ENCODE data around the gene PDE1C.

The PDE1C gene

DNA sequence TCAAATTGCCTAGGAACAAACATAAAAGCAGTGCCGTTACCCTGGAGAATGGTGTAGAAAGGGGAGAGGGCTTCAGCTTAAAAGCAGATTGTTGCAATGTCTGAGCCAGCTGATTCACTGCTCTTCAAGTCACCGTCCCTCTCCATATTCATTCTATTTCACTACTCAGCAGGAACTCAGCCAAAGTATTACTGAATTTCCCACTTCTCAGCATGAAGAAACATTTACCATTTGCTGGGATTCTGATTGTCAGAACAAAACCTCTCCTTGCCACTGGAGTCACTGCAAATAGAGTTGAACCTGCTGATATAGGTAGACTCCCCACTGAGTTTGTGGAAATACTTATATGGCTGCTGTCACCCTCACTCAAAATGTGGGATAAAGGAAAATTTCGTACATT, 311.5 kb downstream of the PDE1C start:
- DNase-seq, result no peak

DNA sequence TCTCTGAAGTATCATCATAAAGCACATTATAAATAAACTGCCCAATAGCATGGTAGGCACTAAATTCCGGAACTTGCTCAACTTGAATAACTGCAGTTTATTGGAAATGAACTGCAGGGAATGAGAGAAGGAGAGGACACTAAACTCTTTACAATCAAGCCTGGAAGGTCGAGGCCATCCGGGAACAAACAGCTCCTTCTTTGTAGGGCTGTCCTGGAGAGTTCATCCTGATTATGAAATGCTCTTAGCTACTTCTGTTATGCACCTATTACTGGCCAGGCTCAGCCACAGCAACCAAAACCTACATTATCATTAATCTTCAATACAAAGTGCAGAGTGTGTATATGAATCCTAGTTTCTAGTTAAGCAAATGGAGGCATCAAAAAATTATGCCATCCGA, 318.5 kb downstream of the PDE1C start:
- DNase-seq, result no peak

DNA sequence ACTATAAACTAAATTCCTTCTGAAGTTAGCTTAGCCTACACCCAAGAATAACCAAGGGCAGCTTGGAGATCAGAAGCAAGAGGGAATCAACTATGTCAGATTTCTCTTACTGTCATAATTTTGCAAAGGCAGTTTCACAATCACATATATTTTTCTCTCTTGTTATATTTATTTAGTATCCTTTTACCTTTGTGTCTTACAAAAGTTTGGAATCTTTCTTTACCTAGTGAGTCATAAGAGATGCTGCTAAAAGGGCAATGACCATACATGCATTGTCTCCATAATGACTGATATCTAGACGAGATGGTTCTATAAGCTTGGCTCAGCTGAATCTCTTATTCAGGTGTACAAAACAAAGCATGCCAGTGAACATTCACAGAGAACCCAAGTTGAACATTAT, 322.1 kb downstream of the PDE1C start:
- DNase-seq, result no peak

DNA sequence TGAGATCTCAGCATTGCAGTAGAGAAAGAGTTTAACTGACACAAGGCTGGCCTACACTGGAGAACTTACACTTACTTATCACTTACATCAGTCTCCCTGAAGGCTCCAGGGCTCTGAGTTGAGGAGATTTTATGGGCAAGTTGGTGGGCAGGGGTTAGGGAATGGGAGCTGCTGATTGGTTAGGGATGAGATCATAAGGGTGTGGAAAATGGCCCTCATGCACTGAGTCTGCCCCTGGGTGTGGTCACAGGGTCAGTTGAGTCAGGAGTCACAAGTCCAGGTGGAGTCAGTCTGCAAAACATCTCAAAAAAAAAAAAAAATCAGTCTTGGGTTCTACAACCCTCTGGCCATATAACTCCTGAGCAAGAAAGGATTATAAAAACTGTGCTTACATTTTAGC, 322.7 kb downstream of the PDE1C start:
- no peak for DNase-seq

DNA sequence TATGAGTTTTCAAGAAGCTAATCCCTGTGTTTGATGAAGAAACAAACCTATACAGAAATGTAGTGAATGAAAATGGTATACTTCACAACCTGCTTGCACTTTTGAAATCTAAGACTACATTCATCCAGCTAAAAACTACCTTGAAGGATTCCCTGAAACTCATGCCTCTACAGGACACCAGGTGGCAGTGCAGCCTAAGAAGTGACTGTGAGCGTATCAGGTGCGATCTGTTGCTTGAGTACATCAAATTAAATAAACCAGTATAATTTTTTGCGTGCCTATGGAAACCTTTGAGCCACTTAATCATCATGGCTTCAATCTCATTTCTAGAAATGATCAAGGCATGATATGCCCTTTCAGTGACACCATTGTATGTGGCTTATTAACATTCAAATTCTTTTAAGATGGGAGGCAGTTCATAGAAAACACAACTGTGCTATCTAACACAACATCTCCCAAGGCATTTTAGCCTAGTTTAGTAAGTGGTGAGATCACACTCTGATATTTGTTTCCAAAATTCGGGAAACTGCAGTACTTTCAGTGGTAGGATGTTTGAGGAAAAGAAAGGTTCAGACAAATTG, 325.8 kb downstream of the PDE1C start:
- peak; percentile 30 for DNase-seq

DNA sequence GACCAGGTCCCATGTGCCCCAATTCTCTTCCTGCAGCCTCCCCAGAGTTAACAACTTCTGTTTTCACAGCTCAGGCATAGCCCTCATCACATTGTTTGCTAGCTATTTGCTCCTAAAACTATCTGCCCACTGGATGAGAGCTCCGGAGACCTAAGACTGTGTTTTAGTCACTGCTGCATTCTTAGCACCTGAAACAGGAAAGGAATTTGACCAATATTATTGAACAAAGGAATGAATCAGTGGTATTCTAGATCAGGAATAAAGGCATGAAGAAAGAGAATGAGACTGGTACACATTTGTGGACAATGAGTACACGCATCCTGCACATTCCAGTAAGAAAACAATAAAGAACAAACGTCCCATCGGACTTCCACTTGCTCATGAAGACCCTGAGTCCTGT, 328.4 kb downstream of the PDE1C start:
- DNase-seq, result no peak

DNA sequence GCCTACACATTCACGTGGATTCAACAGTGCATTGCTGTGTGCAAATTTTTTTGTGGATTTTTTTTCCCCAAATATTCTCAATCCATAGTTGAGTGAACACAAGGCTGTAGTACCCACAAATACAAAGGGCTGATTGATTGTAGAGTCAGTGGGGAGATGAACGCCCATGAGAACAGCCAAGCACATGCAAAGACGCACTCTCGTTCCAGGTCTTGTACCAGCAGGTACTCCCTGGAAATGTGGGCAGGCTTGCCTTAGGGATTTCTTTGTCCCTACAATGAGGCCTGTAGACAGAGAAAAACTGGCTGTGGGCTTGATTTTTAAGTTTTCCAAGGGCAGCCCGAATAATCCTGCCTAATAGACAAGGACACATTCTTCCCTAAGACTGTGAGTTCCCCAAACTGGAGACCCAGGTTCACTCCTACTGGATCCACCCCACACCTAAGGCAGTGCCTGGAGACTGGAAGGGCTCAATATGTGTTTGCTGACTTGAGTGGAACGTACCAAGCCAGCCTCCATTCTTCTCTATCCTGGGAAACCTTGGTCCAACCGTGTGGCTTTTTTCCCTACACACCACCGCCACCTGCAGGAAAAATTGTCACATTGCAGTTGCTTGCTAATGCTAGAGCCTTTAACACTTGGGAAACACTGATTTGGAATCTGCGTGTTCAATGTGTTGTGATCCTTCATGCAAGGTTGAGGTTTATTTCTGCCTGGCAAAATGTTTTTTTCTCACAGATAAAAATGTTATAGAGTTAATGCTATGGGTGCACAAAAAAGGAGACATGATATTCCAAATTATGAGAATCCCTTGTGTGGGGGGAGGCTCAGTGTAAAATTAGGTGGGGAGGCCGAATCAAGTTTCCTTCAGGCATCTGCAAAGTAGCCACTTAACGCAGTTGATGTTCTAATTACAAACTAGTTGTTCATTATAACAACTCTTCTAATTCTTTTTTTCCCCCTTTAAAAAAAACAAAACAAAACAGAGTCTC, 333.9 kb downstream of the PDE1C start:
- peak; percentile 2 for DNase-seq

DNA sequence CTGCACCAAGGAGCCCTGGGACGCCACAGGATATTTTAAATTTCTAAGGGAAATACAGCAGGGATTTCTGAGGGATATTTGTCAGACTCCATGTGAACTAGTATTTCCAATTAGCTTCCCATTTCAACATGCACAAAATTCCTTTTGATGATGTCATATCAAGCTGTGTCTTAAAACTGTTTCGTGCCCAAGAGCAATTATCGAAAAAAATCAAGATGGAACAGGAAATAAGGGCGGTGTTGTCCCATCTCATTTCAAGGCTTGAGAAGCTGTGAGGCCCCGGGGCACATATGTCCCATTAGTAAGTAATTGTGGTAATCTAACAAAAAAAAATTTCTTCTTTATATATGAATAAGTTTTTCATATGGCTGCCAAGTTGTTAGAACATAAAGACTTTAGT, 335.8 kb downstream of the PDE1C start:
- DNase-seq, result no peak

DNA sequence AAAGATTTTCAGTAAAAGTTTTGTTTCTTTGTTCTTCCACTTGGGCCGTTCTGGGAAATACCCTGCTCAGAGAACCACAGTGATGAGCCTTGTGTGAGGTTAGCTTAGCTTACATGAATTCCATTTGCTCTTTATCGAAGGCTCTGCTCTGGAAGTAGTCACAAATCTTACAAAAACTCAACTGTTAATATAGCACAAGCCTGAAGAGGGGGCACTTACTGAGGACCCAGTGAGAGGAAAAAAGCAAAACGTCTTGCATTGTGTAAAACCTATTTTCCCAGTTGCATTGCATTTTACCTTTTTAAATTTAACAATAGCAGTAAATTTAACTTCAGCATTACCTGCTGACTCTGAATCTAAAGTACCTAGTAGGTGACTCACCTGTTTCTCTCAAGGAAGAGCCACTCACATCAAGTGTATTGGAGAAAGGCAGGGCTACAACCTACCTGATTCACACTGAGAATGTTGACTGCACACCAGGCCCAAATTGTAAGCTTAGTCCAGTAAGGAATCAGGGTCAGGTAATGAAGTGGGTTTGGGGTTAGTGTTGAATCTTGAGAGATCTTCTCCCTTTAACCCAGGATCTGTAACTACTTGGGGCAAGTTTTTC, 340.9 kb downstream of the PDE1C start:
- no peak for DNase-seq

DNA sequence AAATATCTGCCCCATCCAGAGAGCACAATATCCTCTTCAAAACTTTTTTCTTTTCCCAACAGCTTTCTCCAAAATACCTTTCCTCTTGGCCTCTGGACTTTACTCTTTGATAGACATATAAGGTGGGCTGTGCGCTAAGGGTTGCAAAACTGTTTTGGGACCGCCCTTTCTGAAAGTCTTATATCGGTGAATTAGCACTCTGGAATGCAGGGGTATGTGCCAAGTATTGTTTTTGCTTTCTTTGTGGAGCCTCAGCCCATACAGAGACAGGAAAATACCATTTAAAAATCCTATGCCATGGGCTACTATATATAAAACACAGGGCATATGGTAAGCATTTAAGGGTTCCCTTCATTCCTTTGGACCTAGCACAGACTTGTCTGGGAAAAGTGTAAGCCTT, 345.5 kb downstream of the PDE1C start:
- DNase-seq, result no peak

DNA sequence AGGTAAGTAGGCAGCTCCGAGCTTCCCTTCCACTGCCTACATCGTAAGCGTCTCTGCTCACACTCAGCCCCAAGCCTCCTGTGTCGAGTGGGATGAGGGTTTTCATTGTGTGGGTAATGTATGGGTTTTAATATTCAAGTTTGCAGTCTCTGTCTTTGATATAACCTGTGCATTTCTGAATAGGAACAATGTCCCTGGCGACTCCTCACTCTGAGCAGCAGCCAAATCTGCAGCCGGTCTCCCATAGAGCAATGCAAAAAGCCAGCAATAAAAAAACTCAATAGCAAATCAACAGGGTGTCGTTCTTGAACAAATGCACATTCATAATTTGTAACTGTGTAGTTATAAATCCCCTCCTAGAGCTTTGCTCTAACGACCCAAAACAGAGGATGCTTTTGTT, 349.8 kb downstream of the PDE1C start:
- no peak for DNase-seq

DNA sequence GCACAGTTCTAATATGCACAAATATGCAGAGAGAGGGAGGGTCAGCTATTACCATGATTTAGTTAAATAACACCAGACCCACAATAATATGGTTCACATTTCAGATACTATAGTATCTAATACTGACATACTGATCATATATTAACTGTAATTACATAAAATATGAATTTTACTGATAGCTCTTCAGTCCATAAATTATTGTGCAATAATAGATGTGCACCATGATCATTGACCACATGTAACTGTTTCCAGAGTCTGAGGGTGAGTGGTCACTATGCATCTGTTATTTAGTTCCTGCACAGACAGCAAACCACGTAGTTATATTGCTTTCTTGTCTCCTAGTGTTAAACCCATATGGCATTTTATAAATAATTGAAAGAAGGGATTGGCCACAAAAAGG, 353.9 kb downstream of the PDE1C start:
- no peak for DNase-seq

DNA sequence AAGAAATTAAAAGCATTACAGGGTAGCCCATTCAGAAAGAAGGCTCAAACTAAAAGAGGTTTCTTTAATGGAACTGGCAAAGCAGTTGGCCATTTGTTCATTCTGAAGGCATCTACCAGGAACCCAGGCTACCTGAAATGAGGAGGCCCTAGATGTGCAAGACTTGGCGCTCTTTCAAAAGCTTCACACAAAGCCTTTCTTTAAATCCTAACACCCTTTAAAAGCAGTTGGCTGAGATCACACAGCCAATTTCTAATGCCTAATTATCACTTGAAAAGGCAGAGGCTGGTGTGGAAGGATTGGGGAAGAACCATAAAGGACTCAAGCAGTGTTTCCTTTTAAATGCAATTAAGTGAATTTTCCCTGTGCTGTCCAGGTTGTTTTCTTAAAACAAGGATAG, 360.0 kb downstream of the PDE1C start:
- DNase-seq, result no peak

DNA sequence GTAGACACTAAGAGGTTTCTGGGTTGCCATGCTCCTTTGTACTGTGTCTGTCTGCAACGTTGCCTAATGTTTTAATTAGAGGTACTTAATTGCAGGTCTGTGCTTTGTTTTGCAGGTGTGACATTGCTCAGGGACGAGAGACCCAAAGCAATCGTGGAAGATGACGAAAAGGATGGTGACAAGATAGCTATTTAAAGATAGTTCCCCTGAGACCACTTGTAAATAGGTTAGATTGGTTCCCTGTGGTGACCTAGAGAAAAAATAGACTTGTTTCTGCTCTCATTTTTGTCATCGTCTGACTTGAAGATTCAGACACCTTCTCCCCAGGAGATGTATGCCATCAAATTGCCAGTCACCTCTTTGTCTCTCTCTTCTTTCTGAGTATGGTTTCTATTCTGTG, 363.1 kb downstream of the PDE1C start:
- DNase-seq, result no peak

DNA sequence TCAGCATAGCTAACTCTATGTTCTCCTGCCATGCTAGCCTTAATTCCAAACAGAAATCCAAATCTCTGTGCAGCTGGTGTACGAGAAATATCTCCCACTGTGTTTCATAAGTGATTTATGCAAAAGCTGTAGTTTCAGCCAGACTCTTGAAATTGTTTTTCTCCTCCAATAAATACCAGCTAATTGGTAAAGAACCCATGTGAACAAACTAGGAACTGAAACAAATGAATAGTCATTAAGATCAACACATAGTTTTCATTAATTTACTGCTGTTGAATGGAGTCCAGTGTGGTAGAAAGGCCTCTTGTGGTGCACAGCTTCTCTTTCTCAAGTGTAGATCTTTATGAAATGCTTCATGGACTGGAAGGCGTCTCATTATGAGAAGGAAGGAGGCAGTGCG, 364.8 kb downstream of the PDE1C start:
- DNase-seq, result no peak

DNA sequence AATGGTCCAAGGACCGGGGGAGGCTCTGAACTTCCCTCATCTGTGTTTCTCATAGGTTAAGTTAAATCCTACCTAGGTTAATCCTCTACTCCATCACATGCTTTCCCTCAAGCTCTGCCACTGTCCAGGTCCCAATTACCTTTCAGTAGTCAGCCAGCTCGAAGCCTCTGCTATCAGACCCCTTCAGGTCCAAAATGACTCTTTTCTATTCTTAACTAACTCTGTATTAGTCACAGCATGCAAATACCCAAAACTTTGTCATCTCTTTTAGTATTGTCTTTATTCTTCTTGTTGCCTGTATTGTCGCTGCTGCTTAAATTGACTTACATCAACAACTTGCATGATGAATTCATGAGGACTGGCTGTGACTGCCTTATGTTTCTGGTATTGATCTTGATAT, 367.9 kb downstream of the PDE1C start:
- DNase-seq, result no peak

Data from amniotic stem cell (primary cell).